Measurements from ENCODE around the gene TAX1BP3. TPM values are rescaled to one million over a fixed set of nuclear protein-coding genes. Genes with fewer than 3 reads are reported as not detected.

The TAX1BP3 gene
- polyA plus RNA-seq, 4 donors: 93.9 to 109 (median 100) TPM

GRCh38 chr17:3660311-3660891 is 8.0 kb downstream of the TAX1BP3 start:
- DNase-seq (ENCODE audit: low read depth in 4 of 4, low spot score in 3 of 4): no peak

GRCh38 chr17:3659541-3660111 is 8.8 kb downstream of the TAX1BP3 start:
- DNase-seq (ENCODE audit: low read depth in 4 of 4, low spot score in 3 of 4): no peak

- no peak for DNase-seq (ENCODE audit: low read depth in 4 of 4, low spot score in 3 of 4)
Measured at GRCh38 chr17:3658784-3659449, 9.5 kb downstream of the TAX1BP3 start.

GRCh38 chr17:3657874-3658783 is 10.2 kb downstream of the TAX1BP3 start:
- no peak for DNase-seq (ENCODE audit: low read depth in 4 of 4, low spot score in 3 of 4)

- no peak for DNase-seq (ENCODE audit: low read depth in 4 of 4, low spot score in 3 of 4)
Measured at GRCh38 chr17:3657588-3657869, 10.8 kb downstream of the TAX1BP3 start.

- no peak for DNase-seq (ENCODE audit: low read depth in 4 of 4, low spot score in 3 of 4)
Measured at GRCh38 chr17:3656755-3657587, 11.4 kb downstream of the TAX1BP3 start.

- DNase-seq (ENCODE audit: low read depth in 4 of 4, low spot score in 3 of 4): no peak
Measured at GRCh38 chr17:3656353-3656752, 12.0 kb downstream of the TAX1BP3 start.

GRCh38 chr17:3655766-3656165 is 12.6 kb downstream of the TAX1BP3 start:
- DNase-seq (ENCODE audit: low read depth in 4 of 4, low spot score in 3 of 4): no peak

DNA sequence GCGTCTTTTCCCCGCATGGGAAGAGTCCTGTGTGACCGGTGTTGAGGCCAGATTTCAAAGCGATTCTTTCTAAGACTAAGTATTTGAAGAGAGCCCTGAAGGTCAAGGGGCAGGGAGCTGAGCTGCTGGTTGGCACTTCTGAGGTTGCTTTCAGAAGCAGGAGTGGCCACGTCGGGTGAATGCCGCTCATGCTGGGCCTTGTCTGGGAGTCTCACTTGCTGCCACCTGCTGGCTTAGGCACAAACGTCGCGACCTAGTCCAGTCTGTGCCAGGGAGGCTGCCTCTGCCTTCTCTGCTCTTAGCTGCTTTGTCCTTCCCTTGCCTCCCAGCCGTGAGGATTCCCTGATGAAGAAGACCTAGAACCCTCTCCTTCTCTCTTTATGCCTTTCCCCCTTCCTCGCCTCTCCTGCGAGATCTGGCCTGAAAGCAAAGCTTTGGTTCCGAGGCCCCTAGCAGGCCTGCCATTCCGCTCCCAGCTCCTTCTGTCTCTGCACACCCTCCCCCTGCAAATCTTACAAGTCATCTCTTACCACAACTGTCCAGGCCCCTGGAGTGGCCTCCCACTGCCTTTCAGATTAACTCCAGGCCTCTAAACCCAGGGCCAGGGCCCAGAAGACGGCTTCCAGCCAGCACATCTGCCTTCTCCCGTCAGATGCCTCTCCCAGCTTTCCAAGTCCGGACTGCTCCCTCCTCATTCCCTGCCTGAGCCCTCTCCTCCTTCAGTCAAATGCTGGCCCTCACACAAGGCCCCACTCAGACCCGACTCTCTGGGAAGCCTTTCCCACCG is 20.4 kb downstream of the TAX1BP3 start:
- DNase-seq (ENCODE audit: low read depth in 4 of 4, low spot score in 3 of 4): no peak

DNA sequence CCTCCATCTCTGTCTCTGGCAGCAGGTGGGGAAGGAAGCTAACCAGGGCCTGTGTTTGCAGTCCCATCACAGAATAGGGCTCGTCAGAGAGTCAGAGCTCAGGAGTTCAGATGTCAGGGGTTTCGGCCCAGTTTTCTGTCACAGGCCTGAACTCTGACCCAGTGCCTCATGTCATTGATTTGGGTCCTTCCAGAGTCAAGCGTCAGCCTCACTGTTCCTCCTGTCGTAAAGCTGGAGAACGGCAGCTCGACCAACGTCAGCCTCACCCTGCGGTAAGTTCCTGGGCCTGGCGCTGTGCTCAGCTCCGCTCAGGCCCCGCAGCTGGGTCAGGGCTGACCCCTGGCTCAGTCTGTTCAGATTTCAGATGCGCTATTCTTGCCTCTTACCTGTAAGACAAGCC is 21.1 kb downstream of the TAX1BP3 start:
- no peak for DNase-seq (ENCODE audit: low read depth in 4 of 4, low spot score in 3 of 4)

DNA sequence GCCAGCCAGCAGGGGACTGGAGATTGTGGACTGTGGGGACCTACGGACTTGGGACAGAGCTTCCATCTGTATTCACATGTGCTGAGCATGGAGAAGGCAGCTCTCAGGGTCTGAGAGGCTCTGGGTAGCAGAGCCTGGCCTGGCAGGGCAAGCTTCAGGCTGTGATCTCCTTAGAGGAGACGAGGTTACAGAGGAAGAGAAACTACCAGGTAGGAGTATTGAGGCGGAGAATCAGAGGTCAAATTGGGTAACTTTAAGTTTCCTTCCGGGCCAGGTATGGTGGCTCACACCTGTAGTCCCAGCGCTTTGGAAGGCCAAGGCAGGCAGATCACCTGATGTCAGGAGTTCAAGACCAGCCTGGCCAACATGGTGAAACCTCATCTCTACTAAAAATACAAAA is 23.1 kb downstream of the TAX1BP3 start:
- no peak for DNase-seq (ENCODE audit: low read depth in 4 of 4, low spot score in 3 of 4)

- no peak for DNase-seq (ENCODE audit: low read depth in 4 of 4, low spot score in 3 of 4)
Measured at GRCh38 chr17:3643889-3644349, 24.5 kb downstream of the TAX1BP3 start.

GRCh38 chr17:3641717-3642486 is 26.5 kb downstream of the TAX1BP3 start:
- DNase-seq (ENCODE audit: low read depth in 4 of 4, low spot score in 3 of 4): no peak

DNA sequence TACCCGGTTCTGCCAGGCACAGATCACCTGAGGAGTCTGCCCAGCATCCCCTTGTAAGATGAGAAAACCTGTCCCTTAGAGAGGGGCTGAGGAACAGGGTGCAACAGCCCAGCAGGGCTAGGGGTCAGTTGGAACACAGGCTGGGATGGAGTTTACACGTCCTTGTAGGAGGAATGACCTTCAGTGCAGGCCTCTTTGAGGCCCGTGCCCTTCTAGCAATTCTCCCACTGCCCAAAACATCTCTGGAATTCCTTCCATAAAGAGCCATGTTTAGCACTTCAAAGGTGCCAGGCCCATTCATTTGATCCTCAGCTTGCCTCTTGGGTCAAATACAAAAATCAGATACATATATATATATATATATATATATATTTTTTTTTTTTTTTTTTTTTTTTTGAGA is 27.4 kb downstream of the TAX1BP3 start:
- no peak for DNase-seq (ENCODE audit: low read depth in 4 of 4, low spot score in 3 of 4)

DNA sequence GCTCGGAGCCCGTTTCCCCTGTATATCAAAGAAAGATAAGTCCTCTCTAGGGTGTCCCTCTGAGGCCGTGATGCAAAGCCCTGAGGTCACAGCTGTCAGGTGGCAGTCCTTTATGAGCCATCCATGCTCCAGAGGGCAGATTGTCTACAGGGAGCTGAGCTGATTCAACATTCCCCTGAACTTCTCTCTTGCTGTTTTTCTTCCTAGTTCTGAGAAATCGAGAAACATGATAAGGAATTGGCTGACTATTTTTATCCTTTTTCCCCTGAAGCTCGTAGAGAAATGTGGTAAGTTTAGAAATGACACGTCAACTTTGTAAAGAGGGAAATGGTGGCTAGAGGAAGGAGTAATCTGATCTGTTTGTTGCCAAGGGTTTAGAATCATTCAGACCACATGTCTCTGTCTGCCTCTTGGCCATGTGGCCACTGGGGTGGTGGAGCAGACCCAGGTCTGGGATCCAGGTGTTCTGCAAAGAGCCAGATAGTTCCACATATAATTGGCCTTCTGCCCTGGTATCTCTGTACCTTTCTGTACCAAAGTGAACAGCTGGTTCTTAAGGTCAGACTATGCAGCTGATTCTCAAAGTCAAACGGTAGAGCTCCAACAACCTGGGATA is 28.3 kb downstream of the TAX1BP3 start:
- no peak for DNase-seq (ENCODE audit: low read depth in 4 of 4, low spot score in 3 of 4)

- no peak for DNase-seq (ENCODE audit: low read depth in 4 of 4, low spot score in 3 of 4)
Measured at GRCh38 chr17:3636908-3637373, 31.4 kb downstream of the TAX1BP3 start.

DNA sequence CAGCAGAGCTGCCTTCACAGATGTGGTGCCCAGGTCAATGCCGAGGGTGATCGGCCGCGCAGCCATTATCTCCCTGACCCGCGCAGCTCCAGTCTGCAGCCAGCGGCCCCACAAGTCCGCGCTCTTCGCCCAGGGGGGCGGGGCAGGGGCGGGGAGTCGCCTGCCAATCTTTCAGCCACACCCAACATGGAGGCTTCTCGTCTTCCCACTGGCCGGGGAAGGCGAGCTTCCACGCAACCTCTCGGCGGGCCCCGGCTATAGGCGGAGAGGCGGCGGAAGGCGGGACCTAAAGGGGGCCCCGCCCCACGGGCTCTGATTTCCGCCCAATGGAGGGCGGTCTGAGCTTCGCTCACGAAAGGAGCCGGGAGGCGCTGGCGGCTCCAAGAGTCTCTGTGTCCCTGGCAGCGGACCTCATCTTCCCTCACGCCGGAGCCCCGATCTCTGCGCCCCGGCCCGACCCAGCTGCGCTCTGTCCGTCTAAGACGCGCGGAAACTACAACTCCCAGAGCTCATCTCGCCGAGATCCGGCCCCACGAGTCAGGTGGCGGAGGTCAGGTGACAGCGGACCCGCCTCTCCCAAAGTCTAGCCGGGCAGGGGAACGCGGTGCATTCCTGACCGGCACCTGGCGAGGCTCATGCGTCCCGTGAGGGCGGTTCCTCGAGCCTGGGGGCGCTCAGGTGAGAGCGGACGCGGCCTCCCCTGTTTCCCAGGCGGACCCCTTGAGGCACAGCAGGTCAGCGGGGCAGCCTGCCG is 32.0 kb downstream of the TAX1BP3 start, which contains the start of the genes CTNS and SHPK:
CTNS (plus strand) TSS at position 607 of the 754 bp plus-strand sequence. CDS start 3,447 bp downstream, outside the sequence.
SHPK (minus strand) TSS at position 97 of the 754 bp plus-strand sequence; CDS start at position 66, 31 bp downstream.
- DNase-seq (ENCODE audit: low read depth in 4 of 4, low spot score in 3 of 4): peak; percentile 88 to 92 (median 90)
